ENCODE results near the gene BCAS1.

- TF ChIP-seq CTCF (IDR thresholded peaks at IDR 0.05; ENCODE audit: low read length) (no peak), EZH2phosphoT487 (IDR thresholded peaks at IDR 0.05; ENCODE audit: low read length) (no peak)
Observed at GRCh38 chr20:53981752-53982437, 88.5 kb downstream of the BCAS1 start.
